HG02678 (cell line): ENCODE results near the gene MRPL58.
A peak's percentile ranks its signal among the peaks of the same experiment; 100 is the strongest.

ENCODE experiments used
- ATAC-seq: cut with Tn5 transposase; IDR thresholded peaks from one replicate; pipeline ENCODE4 v1.9.1; 2021; ENCODE audit warnings: mild to moderate bottlenecking, moderate library complexity; ENCODE audit not compliant: unreplicated experiment

Gene MRPL58

GRCh38 chr17:75046407-75047289, 34.2 kb downstream of the MRPL58 start, which contains the start of the genes ATP5PD and KCTD2:
TSS of gene ATP5PD (minus strand) at chr17:75046969. CDS start at chr17:75042650, 4,319 bp downstream.
TSS of gene KCTD2 (plus strand) at chr17:75047225. CDS start at chr17:75047251, 26 bp downstream.
- peak; percentile 94 for ATAC-seq

GRCh38 chr17:75047398-75048098, 35.1 kb downstream of the MRPL58 start:
- ATAC-seq, result peak; percentile 9

- no peak for ATAC-seq
These were observed 35.9 kb downstream of the MRPL58 start for GRCh38 chr17:75048249-75048878.

GRCh38 chr17:75049057-75049456, 36.6 kb downstream of the MRPL58 start:
- ATAC-seq, result no peak

GRCh38 chr17:75049706-75050105, 37.2 kb downstream of the MRPL58 start:
- no peak for ATAC-seq

GRCh38 chr17:75051941-75052340, 39.5 kb downstream of the MRPL58 start:
- ATAC-seq, result no peak

- ATAC-seq, result no peak
These were observed 47.2 kb downstream of the MRPL58 start for GRCh38 chr17:75059369-75060345.

GRCh38 chr17:75060434-75061054, 48.1 kb downstream of the MRPL58 start:
- no peak for ATAC-seq

GRCh38 chr17:75061055-75061438, 48.6 kb downstream of the MRPL58 start:
- ATAC-seq, result no peak

GRCh38 chr17:75061618-75062017, 49.1 kb downstream of the MRPL58 start:
- ATAC-seq, result no peak

- ATAC-seq, result no peak
These were observed 50.7 kb downstream of the MRPL58 start for GRCh38 chr17:75063201-75063600.

GRCh38 chr17:75063626-75064025, 51.2 kb downstream of the MRPL58 start:
- no peak for ATAC-seq

GRCh38 chr17:75064040-75064439, 51.6 kb downstream of the MRPL58 start:
- no peak for ATAC-seq

GRCh38 chr17:75064460-75064859, 52.0 kb downstream of the MRPL58 start:
- ATAC-seq, result no peak

- no peak for ATAC-seq
These were observed 52.5 kb downstream of the MRPL58 start for GRCh38 chr17:75064867-75065561.

GRCh38 chr17:75065562-75066151, 53.2 kb downstream of the MRPL58 start:
- ATAC-seq, result no peak

GRCh38 chr17:75067856-75068255, 55.4 kb downstream of the MRPL58 start:
- ATAC-seq, result no peak

GRCh38 chr17:75068750-75069149, 56.3 kb downstream of the MRPL58 start:
- no peak for ATAC-seq

- no peak for ATAC-seq
These were observed 57.3 kb downstream of the MRPL58 start for GRCh38 chr17:75069783-75070182.
